C4-2B (cell line): ENCODE data around the gene TFF1.

Source experiments
- H3K27ac ChIP-seq: fragments of 450-650 bp; 2 replicates; pipeline ENCODE4 v1.5.1; 2017
- CTCF ChIP-seq: fragments of 450-650 bp; conservative IDR thresholded peaks from 2 replicates; pipeline ENCODE4 v1.5.1; 2017; ENCODE audit warnings: mild to moderate bottlenecking
- ZFX ChIP-seq: fragments of 450-650 bp; IDR thresholded peaks from 2 replicates; pipeline ENCODE4 v1.6.1; 2017

Gene TFF1

GRCh38 chr21:42366292-42367010 is at the start of gene TFF1:
TSS of gene TFF1 (minus strand) at chr21:42366535. CDS start at chr21:42366495, 40 bp downstream.
- peak within 1 kb of the TSS; percentile 59 for H3K27ac ChIP-seq
- no peak for TF ChIP-seq ZFX
- no peak; the same call in 1 of the 2 replicates for TF ChIP-seq CTCF

GRCh38 chr21:42414928-42415769 is 48.8 kb upstream of the TFF1 start:
- no peak overlapping the region for H3K27ac ChIP-seq

GRCh38 chr21:42414553-42414927 is 48.2 kb upstream of the TFF1 start:
- TF ChIP-seq ZFX (no peak), CTCF (no peak)
- H3K27ac ChIP-seq, result no peak overlapping the region

More at GRCh38 chr21:42414928-42415769, 48.8 kb upstream of the TFF1 start:
- no peak for TF ChIP-seq ZFX
- no peak for TF ChIP-seq CTCF

- no peak overlapping the region for H3K27ac ChIP-seq
- TF ChIP-seq CTCF, result no peak
- no peak for TF ChIP-seq ZFX
Measured at GRCh38 chr21:42414066-42414465, 47.7 kb upstream of the TFF1 start.

GRCh38 chr21:42413500-42413899 is 47.2 kb upstream of the TFF1 start:
- no peak overlapping the region for H3K27ac ChIP-seq
- TF ChIP-seq ZFX (no peak), CTCF (no peak)

- TF ChIP-seq ZFX, result no peak
- no peak for TF ChIP-seq CTCF
- no peak overlapping the region for H3K27ac ChIP-seq
Measured at GRCh38 chr21:42413093-42413492, 46.8 kb upstream of the TFF1 start.

GRCh38 chr21:42412636-42412933 is 46.2 kb upstream of the TFF1 start:
- no peak overlapping the region for H3K27ac ChIP-seq
- TF ChIP-seq CTCF (no peak), ZFX (no peak)
